Astrocyte of the cerebellum (primary cell): ENCODE results near the gene QRICH1.

Experiments used
- DNase-seq: peaks from one replicate; pipeline ENCODE4 v3.0.0-alpha.2; 2011; ENCODE audit warnings: low read depth
- H3K4me3 ChIP-seq: 2 replicates; pipeline ENCODE4 v1.5.1; 2011; ENCODE audit warnings: mild to moderate bottlenecking, low read depth, low read length, moderate library complexity
- CTCF ChIP-seq: IDR thresholded peaks from 2 replicates; pipeline ENCODE4 v1.5.1; 2012; ENCODE audit warnings: low read length, low read depth, moderate library complexity, mild to moderate bottlenecking; ENCODE audit errors: missing control alignments
- in situ Hi-C: cut with HindIII; loops from 2 replicates; pipeline ENCODE4 v1.10.0; 2017; ENCODE audit warnings: low sequenced_read_pairs

Gene QRICH1

DNA sequence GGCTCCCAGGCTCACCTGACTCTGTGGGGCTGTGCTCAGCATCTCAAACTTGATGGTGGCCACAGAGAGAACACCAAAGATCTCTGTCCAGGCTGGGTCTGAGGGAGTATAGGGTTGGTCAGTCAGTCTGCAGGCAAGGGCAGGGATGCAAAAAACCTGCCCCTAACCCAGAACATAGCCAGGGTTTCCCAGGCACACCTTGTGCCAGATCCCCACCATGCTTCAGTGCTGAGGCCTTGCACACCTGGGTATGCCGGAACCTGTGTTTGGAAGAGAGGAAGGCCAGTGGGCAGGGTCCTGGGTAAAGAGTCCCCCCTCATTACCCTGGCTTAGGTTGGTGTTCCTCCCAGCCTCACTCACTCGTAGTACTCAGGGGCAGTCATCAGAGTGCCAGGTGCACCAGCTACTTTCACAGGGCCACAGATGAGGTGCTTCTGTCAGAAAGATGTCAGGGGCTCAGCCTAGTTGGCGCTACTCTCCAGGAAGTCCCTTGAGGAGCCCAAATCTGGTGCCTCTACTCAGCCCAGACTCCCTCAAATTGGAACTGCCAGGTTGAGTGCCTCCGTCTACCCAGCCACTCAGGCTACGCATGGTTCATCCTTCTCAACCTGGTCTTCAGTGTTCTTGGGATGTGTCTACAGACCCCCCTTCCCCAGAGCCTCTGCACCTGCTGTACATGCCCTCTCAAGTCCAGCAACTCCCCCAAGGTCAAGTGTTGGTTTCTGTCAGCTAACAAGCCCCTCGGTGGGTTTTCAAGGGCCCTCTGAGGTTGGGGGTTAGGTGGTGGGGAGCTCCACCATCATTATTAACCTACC, 77.2 kb downstream of the QRICH1 start:
- in situ Hi-C loops = no loop called here
- no peak for DNase-seq
- no peak overlapping the region for H3K4me3 ChIP-seq
- no peak for TF ChIP-seq CTCF

GRCh38 chr3:49015765-49016164, 78.1 kb downstream of the QRICH1 start:
- no peak overlapping the region for H3K4me3 ChIP-seq
- DNase-seq = no peak
- in situ Hi-C loops = no loop called here
- no peak for TF ChIP-seq CTCF

GRCh38 chr3:49015072-49015471, 78.8 kb downstream of the QRICH1 start:
- in situ Hi-C loops = no loop called here
- H3K4me3 ChIP-seq = no peak overlapping the region

DNA sequence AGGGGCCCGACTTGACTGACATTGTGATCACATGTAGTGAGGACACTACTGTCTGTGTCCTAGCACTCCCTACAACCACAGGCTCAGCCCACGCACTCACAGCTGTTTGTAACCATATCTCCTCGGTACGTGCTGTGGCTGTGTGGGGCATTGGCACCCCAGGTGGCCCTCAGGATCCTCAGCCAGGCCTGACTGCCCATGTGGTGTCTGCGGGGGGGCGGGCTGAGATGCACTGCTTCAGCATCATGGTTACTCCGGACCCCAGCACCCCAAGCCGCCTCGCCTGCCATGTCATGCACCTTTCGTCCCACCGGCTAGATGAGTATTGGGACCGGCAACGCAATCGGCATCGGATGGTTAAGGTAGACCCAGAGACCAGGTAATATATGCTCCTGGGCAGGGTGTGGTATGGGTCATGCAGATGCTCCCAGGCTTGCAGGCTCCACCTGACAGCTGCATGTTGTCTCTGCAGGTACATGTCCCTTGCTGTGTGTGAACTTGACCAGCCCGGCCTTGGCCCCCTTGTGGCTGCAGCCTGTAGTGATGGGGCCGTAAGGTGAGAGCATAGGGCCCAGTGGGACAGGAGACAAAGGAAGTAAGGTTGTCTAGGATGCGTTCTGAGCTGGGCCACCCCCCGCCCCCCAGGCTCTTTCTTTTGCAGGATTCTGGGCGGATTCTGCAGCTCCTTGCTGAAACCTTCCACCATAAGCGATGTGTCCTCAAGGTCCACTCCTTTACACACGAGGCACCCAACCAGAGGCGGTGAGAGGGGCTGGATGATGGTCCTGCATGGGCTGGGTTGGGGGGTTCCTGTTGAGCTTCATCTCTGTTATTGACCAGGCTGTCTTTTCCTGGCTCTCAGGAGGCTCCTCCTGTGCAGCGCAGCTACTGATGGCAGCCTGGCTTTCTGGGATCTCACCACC, 79.9 kb downstream of the QRICH1 start:
- in situ Hi-C loops = no loop called here
- TF ChIP-seq CTCF = peak; percentile 79
- DNase-seq = no peak
- H3K4me3 ChIP-seq = no peak overlapping the region

More at GRCh38 chr3:49015072-49015471, 78.8 kb downstream of the QRICH1 start:
- TF ChIP-seq CTCF = no peak
- no peak for DNase-seq

GRCh38 chr3:49013113-49013737, 80.6 kb downstream of the QRICH1 start:
- in situ Hi-C loops = no loop called here
- no peak for TF ChIP-seq CTCF
- H3K4me3 ChIP-seq = no peak overlapping the region
- DNase-seq = no peak

GRCh38 chr3:49012441-49013017, 81.3 kb downstream of the QRICH1 start:
- no peak overlapping the region for H3K4me3 ChIP-seq
- in situ Hi-C loops = no loop called here

More at GRCh38 chr3:49012441-49013017, 81.3 kb downstream of the QRICH1 start:
- no peak for DNase-seq
- no peak for TF ChIP-seq CTCF
